Ovary (tissue), 9 donors: Measurements from ENCODE around the gene RGS12. TPM values are rescaled to one million over a fixed set of nuclear protein-coding genes. Genes with fewer than 3 reads are reported as not detected.
A peak's percentile ranks its signal among the peaks of the same experiment; 100 is the strongest.

Experiments
- DNase-seq, 5 donors: peaks; one replicate each; pipeline ENCODE4 v3.0.0-alpha.2; 2019 to 2020
- H3K27ac ChIP-seq, 2 donors: fragments of 200-600 bp; one replicate each; pipeline versions ENCODE4 v1.5.1 to v1.8.0; 2019 to 2022
- H3K27me3 ChIP-seq: fragments of 200-600 bp; one replicate; pipeline ENCODE4 v1.8.0; 2022
- H3K36me3 ChIP-seq: fragments of 200-600 bp; sonication (generic); one replicate; pipeline ENCODE4 v1.5.1; 2019
- H3K4me1 ChIP-seq: one replicate; pipeline ENCODE4 v1.8.1; 2013; ENCODE audit warnings: mild to moderate bottlenecking, moderate library complexity; ENCODE audit not compliant: insufficient read depth
- H3K4me3 ChIP-seq: fragments of 200-600 bp; sonication (generic); one replicate; pipeline ENCODE4 v1.5.1; 2017
- H3K9me3 ChIP-seq, 2 donors: fragments of 200-600 bp in 1 of 2; sonication (generic) in 1 of 2; one replicate each; pipeline versions ENCODE4 v1.5.1 to v1.8.1; 2013 to 2019; ENCODE audit warnings: mild to moderate bottlenecking in 1 of 2, moderate library complexity in 1 of 2
- CTCF ChIP-seq, 3 donors: fragments of 450-650 bp in 2 of 3; fragments of 200-600 bp in 1 of 3; IDR thresholded peaks; one replicate each; pipeline versions ENCODE4 v1.5.1 to v1.8.0; 2016 to 2022; ENCODE audit warnings: antibody characterized with exemption in 3 of 3, mild to moderate bottlenecking in 1 of 3
- EP300 ChIP-seq: sonication (generic); formaldehyde crosslinking; IDR thresholded peaks from one replicate; pipeline ENCODE4 v1.6.1; 2017; ENCODE audit warnings: antibody characterized with exemption
- POLR2A ChIP-seq: fragments of 450-650 bp; IDR thresholded peaks from one replicate; pipeline ENCODE4 v1.6.1; 2017; ENCODE audit warnings: antibody characterized with exemption, mild to moderate bottlenecking, moderate library complexity
- WGBS, 3 donors: extraction: QIAGEN DNeasy Blood & Tissue Kit in 1 of 3; methylation state at CpG; one replicate each; pipeline versions ENCODE4 v1.1.5 to v1.1.7; 2013 to 2017; 5-methylcytosine and 5-hydroxymethylcytosine counted together
- intact Hi-C, 4 donors: fragments of 100-400 bp; cut with DNase I; formaldehyde crosslinking; loops; one replicate each; pipeline versions ENCODE4 v1.11.0 to v1.15.1; 2022 to 2023
- polyA plus RNA-seq, 2 donors: library from polyadenylated mRNA; stranded (reverse); fragments of 200-250 nt in 1 of 2; fragments of 350-450 nt in 1 of 2; fragmentation: Illumina TruSeq in 1 of 2; extraction: RNeasy Lipid Tissue Mini Kit (QIAGEN cat#74804) in 1 of 2; gene quantifications; one replicate each; pipeline ENCODE4 v1.2.3, GENCODE V29; 2013 to 2014
- total RNA-seq, 7 donors: library from RNA; depleted of rRNA in 2 of 7; stranded (reverse); fragments of >200 nt in 2 of 7; fragmentation: NEBNext Ultra II Directional in 3 of 7; extraction: Animal tissue kit (Norgen Biotek cat#: 25700) in 3 of 7; gene quantifications; one replicate each; pipeline versions ENCODE4 v1.1.0 to v1.2.4, GENCODE V29; 2016 to 2023
- donor health status: DM: no; HTN: no; CAD: no; lungs with moderate emphysema.
- donor health status: DM: no; HTN: no; CAD: no.
- donor health status: Bipolar disorder and iron deficiency.
- donor health status: DM: yes; HTN: yes; CAD: no.
- donor health status: DM: no; HTN: no; CAD: no.
- donor health status: DM: yes; HTN: yes; CAD: no.

The RGS12 gene
- total and polyA plus RNA-seq, 9 donors, result 11.4 to 50.7 (median 30.9) TPM

GRCh38 chr4:3291411-3291968 lies 1.3 kb upstream of the RGS12 start:
- Histone ChIP-seq H3K27me3 (no peaks in the 10 kb centered on the region), H3K4me1 (peaks cover 7% of the 10 kb centered on the region), H3K36me3 (no peaks in the 10 kb centered on the region), H3K4me3 (peak overlapping the region; percentile 99), H3K27ac (peak overlapping the region; percentile 50 to 95), H3K9me3 (no peaks in the 10 kb centered on the region)
- DNase-seq, result peak in 1 of 5 donors; percentile 43
- WGBS, 3 donors, result 39 to 43% (median 39%) methylated on average over 24 of the region's 24 CpGs
- intact Hi-C loops, result no loop called here
- TF ChIP-seq EP300, result no peak
- no peak for TF ChIP-seq POLR2A
- TF ChIP-seq CTCF (IDR thresholded peaks at IDR 0.05), result no peak

DNA sequence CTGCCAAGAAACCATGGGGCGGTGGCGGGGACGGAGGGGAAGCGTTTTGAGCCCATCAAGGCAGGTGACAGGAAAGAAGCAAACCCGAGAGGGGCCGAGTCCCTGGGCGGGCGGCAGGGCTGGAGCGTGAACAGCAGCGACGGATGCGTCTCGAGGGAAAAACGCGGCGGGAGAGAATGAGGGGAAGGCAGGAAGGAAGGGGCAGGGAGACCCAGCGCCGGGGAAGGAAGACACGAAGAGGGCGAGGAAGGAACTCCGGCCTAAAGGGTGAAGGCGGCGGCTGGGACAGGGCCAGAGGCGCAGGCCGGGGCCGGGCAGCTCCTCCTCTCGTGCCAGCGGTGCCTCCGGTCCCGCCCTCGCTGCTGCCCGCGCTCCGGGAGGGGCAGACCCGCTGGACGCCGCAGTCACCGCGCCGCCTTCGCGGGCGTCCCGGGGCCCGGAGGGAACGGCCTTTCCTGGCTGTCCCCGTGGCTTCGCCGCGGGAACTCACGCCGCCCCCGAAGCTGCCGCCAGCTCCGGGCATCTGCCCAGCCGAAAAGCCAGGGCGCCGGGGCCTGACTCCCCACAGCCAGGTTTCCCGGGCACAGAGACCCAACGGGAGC lies 751 bp upstream of the RGS12 start:
- DNase-seq, result peak; percentile 57 to 76 (median 71)

DNA sequence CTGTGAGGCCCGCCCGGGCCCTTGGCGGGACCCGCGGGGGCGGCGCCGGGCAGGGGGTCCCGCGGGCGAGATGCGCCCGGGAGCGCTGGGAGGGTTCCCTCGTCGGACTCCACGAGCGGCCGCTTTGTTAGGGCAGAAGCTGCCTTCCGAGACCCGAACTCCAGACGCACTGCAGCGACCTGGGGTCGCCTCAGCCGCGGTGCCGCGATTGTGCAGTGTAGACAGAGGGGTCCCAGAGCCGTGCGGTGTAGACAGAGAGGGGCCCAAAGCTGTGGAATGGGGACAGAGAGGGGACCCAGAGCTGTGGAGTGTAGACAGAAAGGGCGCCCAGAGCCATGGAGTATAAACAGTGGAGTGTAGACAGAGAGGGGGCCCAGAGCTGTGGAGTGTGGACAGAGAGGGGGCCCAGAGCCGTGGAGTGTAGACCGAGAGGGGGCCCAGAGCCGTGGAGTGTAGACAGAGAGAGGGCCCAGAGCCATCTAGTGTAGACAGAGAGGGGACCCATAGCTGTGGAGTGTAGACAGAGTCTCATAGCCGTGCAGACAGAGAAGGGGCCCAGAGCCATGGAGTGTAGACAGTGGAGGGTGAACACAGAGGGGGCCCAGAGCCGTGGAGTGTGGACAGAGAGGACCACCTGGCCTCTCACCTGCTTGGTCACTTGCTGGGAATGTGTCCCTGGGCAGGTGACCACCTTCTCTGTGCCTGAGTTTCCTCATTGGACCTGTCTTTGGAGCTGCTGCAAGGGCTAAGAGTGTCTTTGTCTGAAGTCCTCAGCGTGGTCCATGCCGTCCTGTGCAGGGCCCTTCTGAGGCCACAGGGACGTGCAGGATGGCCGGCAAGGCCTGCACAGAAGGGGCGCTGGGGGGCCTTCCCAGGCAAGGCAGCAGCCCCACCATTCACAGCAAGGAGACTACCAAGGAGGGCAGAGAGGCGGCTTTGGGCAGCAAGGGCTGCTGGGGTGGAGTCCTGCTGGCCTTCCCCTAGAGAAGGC lies 875 bp downstream of the RGS12 start:
- WGBS, 3 donors, result 15 to 26% (median 18%) methylated on average over 28 to 42 of the region's 42 CpGs
- no peaks in the 10 kb centered on the region for H3K9me3 ChIP-seq
- peaks cover 5% of the 10 kb centered on the region for H3K4me1 ChIP-seq
- H3K27me3 ChIP-seq, result no peaks in the 10 kb centered on the region
- H3K36me3 ChIP-seq, result no peaks in the 10 kb centered on the region
- TF ChIP-seq EP300, result no peak
- no peak for TF ChIP-seq CTCF (IDR thresholded peaks at IDR 0.05)
- TF ChIP-seq POLR2A, result no peak
- intact Hi-C loops, result loop anchor here in 1 of 4 donors (2.0 kb wide), 1 partner anchor 27 kb away; no protein-coding TSS in a partner anchor
- peak in 2 of 5 donors; percentile 46 to 63 for DNase-seq
- peak overlapping the region; percentile 83 to 90 for H3K27ac ChIP-seq
- peak overlapping the region; percentile 99 for H3K4me3 ChIP-seq

More for the DNA sequence above, 751 bp upstream of the RGS12 start:
- H3K36me3 ChIP-seq, result no peaks in the 10 kb centered on the region
- WGBS, 3 donors, result 1% methylated on average over 60 of the region's 60 CpGs
- H3K27ac ChIP-seq, result peak overlapping the region; percentile 50 to 95
- no peaks in the 10 kb centered on the region for H3K27me3 ChIP-seq
- no peak for TF ChIP-seq EP300
- no peak for TF ChIP-seq POLR2A
- TF ChIP-seq CTCF (IDR thresholded peaks at IDR 0.05), result no peak
- H3K4me1 ChIP-seq, result peaks cover 5% of the 10 kb centered on the region
- H3K9me3 ChIP-seq, result no peaks in the 10 kb centered on the region
- intact Hi-C loops, result loop anchor here in 1 of 4 donors (2.0 kb wide), 1 partner anchor 29 kb away; no protein-coding TSS in a partner anchor
- H3K4me3 ChIP-seq, result peak overlapping the region; percentile 99
